Bronchial epithelial cell (primary cell): ENCODE results near the gene PPIF. TPM values are rescaled to one million over a fixed set of nuclear protein-coding genes. Genes with fewer than 3 reads are reported as not detected.

Experiments used
- DNase-seq: peaks from one replicate; pipeline ENCODE4 v3.0.0-alpha.2; 2010; ENCODE audit warnings: low read depth
- FAIRE-seq: peaks from 2 replicates; lab custom pipeline; 2011; peaks lifted over from hg19 to GRCh38; lab: Jason Lieb, UNC
- H3K27me3 ChIP-seq: 2 replicates; pipeline ENCODE4 v1.5.1; 2011; ENCODE audit warnings: low read length; ENCODE audit not compliant: control insufficient read depth, insufficient read depth
- H3K36me3 ChIP-seq: 2 replicates; pipeline ENCODE4 v1.5.1; 2011; ENCODE audit warnings: low read length; ENCODE audit not compliant: control insufficient read depth, insufficient read depth
- H3K4me3 ChIP-seq: 2 replicates; pipeline ENCODE4 v1.5.1; 2011; ENCODE audit warnings: mild to moderate bottlenecking, low read depth, low read length, control low read depth
- CTCF ChIP-seq: IDR thresholded peaks from 2 replicates; pipeline ENCODE4 v1.5.1; 2011; ENCODE audit warnings: mild to moderate bottlenecking, moderate library complexity, low read length, control low read depth, inconsistent platforms; ENCODE audit not compliant: insufficient read depth, severe bottlenecking
- total RNA-seq: library from RNA; depleted of rRNA; stranded (reverse); fragments of >200 nt; gene quantifications from 2 replicates; pipeline ENCODE4 v1.2.1, GENCODE V29; 2014

PPIF gene
- total RNA-seq, 1 donor from 2014 or later = 27.1 TPM

- DNase-seq = no peak
- FAIRE-seq = no peak
- Histone ChIP-seq H3K27me3 (no peaks in the 10 kb centered on the region), H3K4me3 (no peak overlapping the region), H3K36me3 (no peaks in the 10 kb centered on the region)
- TF ChIP-seq CTCF = no peak
These were observed 51.4 kb downstream of the PPIF start for GRCh38 chr10:79398642-79399041.

DNA sequence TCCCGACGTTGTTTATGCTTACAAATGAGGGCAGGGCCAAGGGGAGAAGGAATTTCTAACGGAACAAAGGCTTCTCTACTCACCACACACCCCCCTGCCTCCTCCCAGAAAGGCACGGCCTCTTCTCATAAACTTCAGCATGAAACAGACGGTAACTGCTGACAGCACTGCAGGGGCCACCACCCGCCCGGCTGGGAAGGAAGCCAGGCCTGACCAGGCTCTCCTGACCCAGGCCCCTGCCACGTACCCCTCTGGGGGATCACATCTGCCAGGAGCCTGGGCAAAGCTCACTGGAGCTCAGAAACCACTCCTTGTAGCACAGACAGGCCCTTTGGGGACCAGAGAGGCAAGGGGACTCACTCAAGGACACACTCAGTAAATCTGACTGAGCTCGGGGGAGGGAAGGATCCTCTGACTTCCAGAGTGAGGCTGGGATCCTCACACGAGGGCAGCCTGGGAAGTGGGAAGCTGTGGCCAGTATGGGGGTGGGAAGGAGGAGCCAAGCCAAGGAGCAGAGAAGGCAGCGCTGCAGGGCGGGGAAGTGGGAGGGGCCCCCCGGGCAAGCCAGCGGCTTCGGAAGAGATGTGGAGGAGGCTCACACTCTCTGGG is 52.1 kb downstream of the PPIF start:
- H3K36me3 ChIP-seq = no peaks in the 10 kb centered on the region
- H3K27me3 ChIP-seq = no peaks in the 10 kb centered on the region
- FAIRE-seq (no peak), DNase-seq (peak; percentile 20)
- TF ChIP-seq CTCF = no peak
- H3K4me3 ChIP-seq = no peak overlapping the region

DNA sequence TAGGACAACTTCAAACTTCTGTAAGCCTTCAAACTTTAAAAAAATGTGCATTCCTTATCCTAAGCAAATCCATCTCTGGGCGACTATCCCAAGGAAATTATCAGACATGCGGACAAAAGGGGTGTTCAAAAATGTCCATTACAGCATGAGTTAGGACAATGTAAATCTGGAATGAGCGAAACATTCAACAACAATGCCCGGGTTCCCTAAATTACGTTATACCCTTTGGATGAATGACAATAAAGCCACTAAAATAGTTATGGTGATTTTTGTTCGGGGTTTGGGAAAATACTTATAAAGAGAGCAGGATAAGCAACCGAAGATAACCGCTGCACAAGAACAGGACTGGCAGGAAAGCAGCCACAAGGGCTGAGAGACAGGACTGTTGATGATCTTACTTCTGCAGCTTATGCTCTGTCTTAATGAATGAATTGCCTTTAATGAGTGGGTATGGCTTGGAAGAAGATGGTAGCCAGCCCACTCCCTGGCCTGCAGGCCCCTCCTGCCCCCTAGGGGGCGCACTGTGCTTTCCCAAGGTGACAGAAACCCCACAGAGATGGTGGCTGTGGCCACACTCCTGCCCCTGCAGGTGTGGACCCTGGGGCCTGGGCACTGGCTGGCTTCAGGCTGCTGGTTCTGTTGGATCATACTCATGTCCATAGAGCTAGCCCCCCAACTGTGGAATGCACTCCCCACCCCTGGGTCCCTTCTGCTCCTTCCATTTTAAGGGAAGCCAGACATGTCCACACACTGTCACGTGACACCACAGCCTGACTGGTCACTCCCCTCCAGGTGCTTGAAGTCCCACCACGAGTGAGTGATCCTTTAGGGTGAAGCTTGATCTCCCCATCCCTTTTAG is 53.1 kb downstream of the PPIF start:
- no peak for FAIRE-seq

DNA sequence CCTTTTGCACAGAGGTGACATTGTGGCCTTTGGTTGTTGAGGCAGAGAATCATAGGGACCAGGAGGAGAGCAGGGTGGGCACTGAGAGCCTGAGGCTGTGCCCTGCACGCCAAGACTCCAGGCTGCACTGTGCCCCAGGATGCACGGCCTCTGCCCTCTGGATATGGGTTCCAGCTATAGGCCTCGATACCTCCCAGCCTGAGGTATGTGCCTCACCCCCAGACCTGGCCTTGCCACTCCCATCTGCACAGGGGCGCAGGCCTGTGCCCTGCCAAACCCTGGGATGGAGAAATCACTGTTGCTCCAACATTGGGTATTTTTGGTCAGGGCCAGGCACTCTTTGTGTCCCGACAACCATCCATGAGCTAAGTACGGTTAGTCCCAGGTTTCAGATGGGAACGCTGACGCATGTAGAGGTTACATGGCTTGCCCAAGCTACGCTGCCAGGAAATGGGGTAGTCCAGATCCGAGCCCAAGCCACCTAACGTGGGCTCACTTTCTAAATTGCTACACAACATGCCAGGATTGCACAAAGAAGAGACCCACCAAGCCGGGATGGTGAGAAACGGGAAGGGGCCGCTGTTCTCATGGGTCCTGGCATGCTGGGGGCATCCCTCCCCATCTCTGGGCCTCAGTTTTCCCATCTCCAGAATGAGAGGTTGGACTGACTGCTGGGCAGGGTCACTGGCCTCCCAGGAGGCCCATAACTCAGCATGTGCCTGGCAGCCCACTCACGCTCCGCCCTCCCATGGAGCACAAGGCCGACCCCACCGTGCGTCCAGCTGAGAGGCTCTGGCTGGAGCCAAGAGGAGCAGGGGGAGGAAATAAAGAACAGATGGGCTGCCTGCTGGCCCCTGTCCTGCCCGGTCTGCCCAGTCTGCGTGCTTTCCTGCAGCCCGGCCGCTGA is 54.0 kb downstream of the PPIF start:
- Histone ChIP-seq H3K27me3 (no peaks in the 10 kb centered on the region), H3K4me3 (no peak overlapping the region), H3K36me3 (no peaks in the 10 kb centered on the region)
- FAIRE-seq (no peak), DNase-seq (no peak)
- TF ChIP-seq CTCF = no peak

More for the DNA sequence above, 53.1 kb downstream of the PPIF start:
- no peak overlapping the region for H3K4me3 ChIP-seq
- no peaks in the 10 kb centered on the region for H3K27me3 ChIP-seq
- DNase-seq = peak; percentile 26
- peak; percentile 87 for TF ChIP-seq CTCF
- H3K36me3 ChIP-seq = no peaks in the 10 kb centered on the region

DNA sequence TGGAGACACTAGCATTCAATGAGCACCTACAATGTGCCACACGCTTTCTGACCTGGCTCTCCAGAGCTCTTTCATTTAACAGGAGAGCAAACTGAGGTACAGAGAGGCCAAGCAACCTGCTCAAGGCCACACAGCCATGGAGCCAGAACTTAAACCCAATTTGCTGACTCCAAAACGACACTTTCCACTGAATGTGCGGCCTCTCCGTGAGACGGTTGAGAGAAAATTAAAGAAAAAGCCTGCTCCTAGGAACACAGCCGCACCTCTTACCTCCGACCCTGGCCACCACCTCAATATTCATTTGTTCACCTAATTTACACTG is 55.3 kb downstream of the PPIF start:
- H3K4me3 ChIP-seq = no peak overlapping the region
- no peak for TF ChIP-seq CTCF
- H3K27me3 ChIP-seq = no peaks in the 10 kb centered on the region
- DNase-seq = no peak
- FAIRE-seq = no peak
- H3K36me3 ChIP-seq = no peaks in the 10 kb centered on the region
